Duodenal mucosa (tissue), 2 donors: Measurements from ENCODE around the gene KCNE1.

Experiments
- H3K27ac ChIP-seq: one replicate; pipeline ENCODE4 v1.7.0; 2013; ENCODE audit warnings: low read depth, low read length
- H3K27me3 ChIP-seq, 2 donors: one replicate each; pipeline ENCODE4 v1.7.0; 2013; ENCODE audit warnings: low read length in 2 of 2, control low read depth in 1 of 2; ENCODE audit not compliant: insufficient read depth in 2 of 2, control insufficient read depth in 1 of 2
- H3K36me3 ChIP-seq, 2 donors: one replicate each; pipeline ENCODE4 v1.7.0; 2013; ENCODE audit warnings: low read length in 2 of 2, control low read depth in 1 of 2; ENCODE audit not compliant: insufficient read depth in 2 of 2, control insufficient read depth in 1 of 2
- H3K4me1 ChIP-seq, 2 donors: one replicate each; pipeline ENCODE4 v1.7.0; 2013; ENCODE audit warnings: low read length in 2 of 2, control low read depth in 1 of 2; ENCODE audit not compliant: insufficient read depth in 2 of 2, control insufficient read depth in 1 of 2
- H3K4me3 ChIP-seq, 2 donors: one replicate each; pipeline ENCODE4 v1.7.0; 2013; ENCODE audit warnings: low read length in 2 of 2, low read depth in 1 of 2
- H3K9ac ChIP-seq, 2 donors: one replicate each; pipeline ENCODE4 v1.7.0; 2013; ENCODE audit warnings: low read length in 2 of 2, low read depth in 1 of 2
- H3K9me3 ChIP-seq, 2 donors: one replicate each; pipeline ENCODE4 v1.7.0; 2013; ENCODE audit warnings: low read length in 2 of 2, control low read depth in 1 of 2; ENCODE audit not compliant: control insufficient read depth in 1 of 2

Gene KCNE1

GRCh38 chr21:34517491-34518245, 5.7 kb upstream of the KCNE1 start:
- H3K36me3 ChIP-seq, result peaks cover 5 to 18% of the 10 kb centered on the region in 2 donors
- H3K27me3 ChIP-seq, result no peaks in the 10 kb centered on the region
- H3K9me3 ChIP-seq, result no peaks in the 10 kb centered on the region
- H3K4me3 ChIP-seq, result no peak overlapping the region
- no peak overlapping the region for H3K27ac ChIP-seq
- H3K4me1 ChIP-seq, result peaks cover 15 to 16% of the 10 kb centered on the region in 2 donors
- H3K9ac ChIP-seq, result no peak overlapping the region

DNA sequence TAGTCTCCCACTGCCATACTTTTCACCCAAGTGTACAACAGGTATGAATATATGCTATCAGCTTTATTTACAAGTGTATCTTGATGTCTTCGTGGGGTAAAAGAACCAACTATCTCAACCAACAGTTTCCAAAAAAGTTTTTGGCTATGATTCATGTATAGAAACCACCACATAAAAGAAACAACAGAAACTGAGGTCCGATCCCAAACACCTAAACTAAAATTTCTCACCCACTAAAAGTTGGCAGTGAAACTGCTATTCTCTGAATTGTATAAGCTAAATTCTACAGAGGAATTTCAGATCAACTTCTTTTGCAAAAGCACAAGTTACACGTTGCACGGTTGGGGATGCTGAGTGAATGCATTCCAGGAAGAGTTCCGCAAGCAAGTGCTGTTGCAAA, 5.0 kb upstream of the KCNE1 start:
- Histone ChIP-seq H3K27me3 (no peaks in the 10 kb centered on the region), H3K9me3 (no peaks in the 10 kb centered on the region), H3K27ac (no peak overlapping the region), H3K9ac (no peak overlapping the region), H3K4me1 (peaks cover 11 to 12% of the 10 kb centered on the region in 2 donors), H3K36me3 (peaks cover 5 to 18% of the 10 kb centered on the region in 2 donors), H3K4me3 (no peak overlapping the region)

- no peaks in the 10 kb centered on the region for H3K9me3 ChIP-seq
- H3K4me1 ChIP-seq, result peaks cover 5 to 6% of the 10 kb centered on the region in 2 donors
- no peak overlapping the region for H3K4me3 ChIP-seq
- H3K27ac ChIP-seq, result no peak overlapping the region
- H3K27me3 ChIP-seq, result no peaks in the 10 kb centered on the region
- peaks cover 0 to 9% of the 10 kb centered on the region in 2 donors for H3K36me3 ChIP-seq
- no peak overlapping the region for H3K9ac ChIP-seq
These were observed 2.6 kb upstream of the KCNE1 start for GRCh38 chr21:34514576-34515115.

GRCh38 chr21:34513129-34513675, 1.2 kb upstream of the KCNE1 start:
- Histone ChIP-seq H3K27ac (no peak overlapping the region), H3K9me3 (no peaks in the 10 kb centered on the region), H3K9ac (no peak overlapping the region), H3K36me3 (peaks cover 0 to 6% of the 10 kb centered on the region in 2 donors), H3K27me3 (no peaks in the 10 kb centered on the region), H3K4me1 (peaks cover 5 to 6% of the 10 kb centered on the region in 2 donors), H3K4me3 (no peak overlapping the region)

- Histone ChIP-seq H3K36me3 (no peaks in the 10 kb centered on the region), H3K4me3 (no peak overlapping the region), H3K27me3 (no peaks in the 10 kb centered on the region), H3K9ac (no peak overlapping the region), H3K9me3 (no peaks in the 10 kb centered on the region), H3K4me1 (peaks cover 5 to 6% of the 10 kb centered on the region in 2 donors), H3K27ac (no peak overlapping the region)
These were observed 829 bp downstream of the KCNE1 start for GRCh38 chr21:34511181-34511580.

DNA sequence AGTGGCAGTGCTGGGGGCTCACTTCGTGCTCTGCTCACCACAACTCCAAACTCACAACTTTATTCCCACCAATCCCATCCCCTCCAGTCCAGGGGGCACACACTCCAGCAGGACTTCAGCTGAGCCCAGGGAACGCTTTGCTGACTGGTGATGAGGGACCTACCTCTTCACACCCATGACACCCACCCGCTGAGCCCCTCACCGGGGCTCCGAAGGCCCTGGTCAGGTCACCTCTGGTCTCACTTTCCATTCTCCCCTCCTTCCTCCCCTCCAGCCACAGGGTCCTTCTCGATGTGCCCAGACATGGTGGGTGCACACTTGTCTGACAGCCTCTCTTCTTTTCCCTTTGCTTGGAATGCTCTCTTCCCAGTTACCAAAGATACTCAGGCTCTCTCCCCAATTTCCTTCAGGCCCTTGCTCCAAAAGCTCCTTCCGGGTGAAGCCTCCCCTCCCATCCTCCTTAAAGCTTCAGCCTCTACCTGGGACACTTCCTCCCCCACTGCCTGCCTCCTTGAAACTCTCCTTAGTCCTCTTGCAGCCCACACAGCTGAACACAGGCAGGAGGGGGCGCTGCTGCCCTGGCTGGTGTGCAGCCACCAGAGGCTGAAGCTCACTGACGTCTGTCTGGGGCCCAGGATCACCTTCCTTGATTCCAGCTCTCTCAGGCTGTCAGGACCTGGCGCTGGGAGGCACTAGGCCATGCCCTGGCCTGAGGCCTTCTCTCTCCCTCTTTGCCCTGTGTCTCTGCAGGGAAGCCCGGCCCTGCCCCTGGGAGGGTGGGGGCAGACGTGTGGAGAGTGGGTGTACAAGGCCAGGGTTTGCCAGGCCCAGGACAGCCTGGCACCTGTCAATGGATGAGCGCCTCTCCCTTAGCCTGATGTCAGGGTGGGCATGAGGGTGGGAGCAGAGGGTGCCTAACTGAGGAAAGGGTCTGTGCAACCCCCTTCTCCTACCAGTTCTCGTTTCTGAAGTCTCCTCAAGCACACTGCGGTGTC, 1.6 kb downstream of the KCNE1 start:
- H3K9ac ChIP-seq, result no peak overlapping the region

DNA sequence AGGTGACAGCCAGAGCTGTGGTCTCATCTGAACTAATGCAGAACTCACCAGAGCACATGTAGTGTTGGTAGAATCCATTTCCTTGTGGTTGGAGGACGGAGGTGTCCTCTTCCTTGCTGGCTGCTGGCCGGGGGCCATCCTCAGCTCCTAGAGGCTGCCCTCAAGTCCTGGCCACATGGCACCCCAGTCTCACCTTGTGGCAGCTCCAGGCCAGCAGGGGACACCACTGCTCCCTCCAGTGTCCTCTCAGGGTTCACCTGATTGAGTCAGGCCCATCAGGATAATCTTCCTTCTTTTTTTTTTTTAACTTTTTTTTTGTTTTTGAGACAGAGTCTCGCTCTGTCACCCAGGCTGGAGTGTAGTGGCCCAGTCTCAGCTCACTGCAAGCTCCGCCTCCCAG, 2.9 kb downstream of the KCNE1 start:
- Histone ChIP-seq H3K27ac (no peak overlapping the region), H3K27me3 (no peaks in the 10 kb centered on the region), H3K9ac (no peak overlapping the region), H3K4me1 (peaks cover 5 to 6% of the 10 kb centered on the region in 2 donors), H3K36me3 (no peaks in the 10 kb centered on the region), H3K4me3 (no peak overlapping the region), H3K9me3 (no peaks in the 10 kb centered on the region)

More for the DNA sequence above, 1.6 kb downstream of the KCNE1 start:
- Histone ChIP-seq H3K9me3 (no peaks in the 10 kb centered on the region), H3K27me3 (no peaks in the 10 kb centered on the region), H3K4me1 (peaks cover 5 to 6% of the 10 kb centered on the region in 2 donors), H3K4me3 (no peak overlapping the region), H3K36me3 (no peaks in the 10 kb centered on the region), H3K27ac (no peak overlapping the region)

DNA sequence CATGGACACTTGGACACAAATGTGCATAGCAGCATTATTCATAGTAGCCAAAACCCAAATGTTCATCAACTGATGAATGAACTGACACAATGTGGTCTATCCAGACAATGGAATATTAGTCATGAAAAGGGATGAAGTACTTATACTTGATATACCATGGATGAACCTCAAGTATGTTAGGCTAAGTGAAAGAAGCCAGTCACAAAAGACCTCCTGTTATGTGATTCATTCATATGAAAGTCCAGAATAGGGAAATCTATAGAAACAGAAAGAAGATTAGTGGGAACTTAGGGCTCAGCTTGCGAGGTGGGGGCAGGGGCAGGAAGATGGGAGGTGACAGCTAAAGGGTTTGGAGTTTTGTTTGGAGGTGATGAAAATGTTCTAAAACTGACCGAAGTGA, 7.4 kb downstream of the KCNE1 start:
- Histone ChIP-seq H3K4me1 (no peaks in the 10 kb centered on the region), H3K9me3 (no peaks in the 10 kb centered on the region), H3K36me3 (no peaks in the 10 kb centered on the region), H3K27me3 (no peaks in the 10 kb centered on the region), H3K4me3 (no peak overlapping the region), H3K9ac (no peak overlapping the region), H3K27ac (no peak overlapping the region)

DNA sequence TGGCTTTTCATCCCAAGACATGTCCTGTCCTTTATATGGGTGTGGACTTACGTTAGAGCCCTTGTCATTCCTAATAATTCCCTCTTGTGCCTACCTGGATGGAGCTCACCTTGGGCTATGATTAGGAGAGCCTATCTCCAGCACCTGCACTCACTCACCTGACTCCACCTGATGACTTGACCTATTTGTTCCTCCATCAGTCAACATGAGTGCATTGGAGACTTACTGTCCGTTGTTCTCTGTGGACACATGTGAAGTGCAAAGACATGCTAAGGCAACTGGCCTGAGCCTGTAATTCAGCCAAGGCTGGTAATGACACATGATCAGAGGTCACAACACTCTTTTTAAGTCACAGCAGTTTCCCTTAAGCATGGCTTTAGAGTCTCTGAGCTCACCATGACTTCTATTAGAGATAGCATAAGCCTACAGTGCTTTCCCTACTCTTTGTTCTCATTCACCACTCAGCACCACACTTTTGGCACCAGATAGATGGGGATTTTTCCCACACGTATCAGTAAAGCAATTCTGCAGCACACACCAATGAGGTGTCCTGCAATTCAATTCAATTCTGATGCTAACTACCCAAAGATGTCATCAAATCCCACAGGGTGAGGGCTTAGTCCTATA, 9.4 kb downstream of the KCNE1 start:
- H3K4me3 ChIP-seq, result no peak overlapping the region
- no peaks in the 10 kb centered on the region for H3K27me3 ChIP-seq
- no peaks in the 10 kb centered on the region for H3K9me3 ChIP-seq
- no peaks in the 10 kb centered on the region for H3K4me1 ChIP-seq
- H3K27ac ChIP-seq, result no peak overlapping the region
- no peak overlapping the region for H3K9ac ChIP-seq
- H3K36me3 ChIP-seq, result no peaks in the 10 kb centered on the region
